HG03097 (cell line): ENCODE measurements around the gene CYS1.

Experiments
- ATAC-seq: cut with Tn5 transposase; IDR thresholded peaks from one replicate; pipeline ENCODE4 v1.9.1; 2021; ENCODE audit not compliant: unreplicated experiment, low FRiP score

CYS1 gene

GRCh38 chr2:10073706-10074105, 6.5 kb downstream of the CYS1 start:
- no peak for ATAC-seq

GRCh38 chr2:10072656-10073480, 7.3 kb downstream of the CYS1 start:
- ATAC-seq, result peak; percentile 82

GRCh38 chr2:10071595-10071994, 8.6 kb downstream of the CYS1 start:
- no peak for ATAC-seq

- ATAC-seq, result no peak
These were observed 9.0 kb downstream of the CYS1 start for GRCh38 chr2:10071176-10071575.

- ATAC-seq, result no peak
These were observed 12.3 kb downstream of the CYS1 start for GRCh38 chr2:10067881-10068280.

- no peak for ATAC-seq
These were observed 12.9 kb downstream of the CYS1 start for GRCh38 chr2:10067330-10067729.

GRCh38 chr2:10065773-10066055, 14.5 kb downstream of the CYS1 start:
- no peak for ATAC-seq

GRCh38 chr2:10064932-10065772, 15.1 kb downstream of the CYS1 start:
- no peak for ATAC-seq

- ATAC-seq, result no peak
These were observed 16.6 kb downstream of the CYS1 start for GRCh38 chr2:10063566-10063965.

GRCh38 chr2:10062931-10063365, 17.3 kb downstream of the CYS1 start:
- ATAC-seq, result no peak

- ATAC-seq, result no peak
These were observed 18.8 kb downstream of the CYS1 start for GRCh38 chr2:10061221-10061925.

GRCh38 chr2:10059552-10060335, 20.5 kb downstream of the CYS1 start:
- no peak for ATAC-seq

GRCh38 chr2:10059016-10059351, 21.2 kb downstream of the CYS1 start:
- no peak for ATAC-seq

- ATAC-seq, result no peak
These were observed 21.8 kb downstream of the CYS1 start for GRCh38 chr2:10058251-10059015.

- ATAC-seq, result no peak
These were observed 22.7 kb downstream of the CYS1 start for GRCh38 chr2:10057231-10058107.

GRCh38 chr2:10056439-10056838, 23.8 kb downstream of the CYS1 start:
- ATAC-seq, result no peak

GRCh38 chr2:10054976-10055375, 25.2 kb downstream of the CYS1 start:
- ATAC-seq, result no peak

GRCh38 chr2:10054424-10054823, 25.8 kb downstream of the CYS1 start:
- no peak for ATAC-seq

- ATAC-seq, result no peak
These were observed 26.9 kb downstream of the CYS1 start for GRCh38 chr2:10053351-10053750.
